Esophagus muscularis mucosa (tissue), 4 donors: ENCODE data around the gene PRKCQ.

Experiments
- EP300 ChIP-seq: sonication (generic); formaldehyde crosslinking; IDR thresholded peaks from one replicate; pipeline ENCODE4 v1.6.1; 2017; ENCODE audit warnings: antibody characterized with exemption
- POLR2A ChIP-seq: fragments of 450-650 bp; IDR thresholded peaks from one replicate; pipeline ENCODE4 v1.6.1; 2017; ENCODE audit warnings: antibody characterized with exemption, moderate library complexity, mild to moderate bottlenecking, low read depth
- POLR2AphosphoS5 ChIP-seq, 2 donors: sonication (generic); formaldehyde crosslinking; IDR thresholded peaks; one replicate each; pipeline ENCODE4 v1.6.1; 2017; ENCODE audit warnings: antibody characterized with exemption in 2 of 2
- TF ChIP-seq, protein P1 (sequence below), 3 experiments: fragments of 200-600 bp in 2 of 3; fragments of 450-650 bp in 1 of 3; sonication (generic) in 2 of 3; IDR thresholded peaks; one replicate each; pipeline ENCODE4 v1.5.1; 2017 to 2019; ENCODE audit warnings: antibody characterized with exemption in 3 of 3, mild to moderate bottlenecking in 2 of 3, moderate library complexity in 1 of 3

DNA sequence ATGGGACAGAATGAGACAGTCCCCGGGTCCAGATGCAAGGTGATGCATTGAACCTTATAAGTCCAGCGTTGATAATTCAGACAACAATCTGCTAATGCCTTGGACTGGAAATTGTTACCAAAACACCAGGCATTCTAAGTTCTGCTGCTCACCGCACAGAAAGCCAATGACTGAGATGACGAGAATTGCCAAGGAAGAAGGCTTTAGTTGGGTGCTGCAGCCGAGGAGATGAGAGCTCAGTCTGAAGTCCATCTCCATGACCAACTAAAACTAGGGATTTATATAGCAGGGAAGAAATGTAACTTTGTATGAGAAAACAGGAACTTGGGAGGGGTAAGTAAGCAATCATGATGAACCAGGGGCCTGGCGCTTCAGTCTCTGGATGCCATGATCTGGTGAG is 68.7 kb downstream of the PRKCQ start:
- TF ChIP-seq, protein P1, sequence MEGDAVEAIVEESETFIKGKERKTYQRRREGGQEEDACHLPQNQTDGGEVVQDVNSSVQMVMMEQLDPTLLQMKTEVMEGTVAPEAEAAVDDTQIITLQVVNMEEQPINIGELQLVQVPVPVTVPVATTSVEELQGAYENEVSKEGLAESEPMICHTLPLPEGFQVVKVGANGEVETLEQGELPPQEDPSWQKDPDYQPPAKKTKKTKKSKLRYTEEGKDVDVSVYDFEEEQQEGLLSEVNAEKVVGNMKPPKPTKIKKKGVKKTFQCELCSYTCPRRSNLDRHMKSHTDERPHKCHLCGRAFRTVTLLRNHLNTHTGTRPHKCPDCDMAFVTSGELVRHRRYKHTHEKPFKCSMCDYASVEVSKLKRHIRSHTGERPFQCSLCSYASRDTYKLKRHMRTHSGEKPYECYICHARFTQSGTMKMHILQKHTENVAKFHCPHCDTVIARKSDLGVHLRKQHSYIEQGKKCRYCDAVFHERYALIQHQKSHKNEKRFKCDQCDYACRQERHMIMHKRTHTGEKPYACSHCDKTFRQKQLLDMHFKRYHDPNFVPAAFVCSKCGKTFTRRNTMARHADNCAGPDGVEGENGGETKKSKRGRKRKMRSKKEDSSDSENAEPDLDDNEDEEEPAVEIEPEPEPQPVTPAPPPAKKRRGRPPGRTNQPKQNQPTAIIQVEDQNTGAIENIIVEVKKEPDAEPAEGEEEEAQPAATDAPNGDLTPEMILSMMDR (IDR thresholded peaks at IDR 0.05), result no peak
- TF ChIP-seq EP300, result no peak
- TF ChIP-seq POLR2AphosphoS5 (IDR thresholded peaks at IDR 0.05), result no peak
- TF ChIP-seq POLR2A, result no peak
